H9 (cell line): ENCODE measurements around the gene SYVN1. TPM values are rescaled to one million over a fixed set of nuclear protein-coding genes. Genes with fewer than 3 reads are reported as not detected.

Experiments
- DNase-seq: peaks from one replicate; pipeline ENCODE4 v3.0.0-alpha.2; 2017
- H2AFZ ChIP-seq: one replicate; pipeline ENCODE4 v1.6.1; 2013; ENCODE audit warnings: mild to moderate bottlenecking, low read length, control low read depth, moderate library complexity
- H2AK5ac ChIP-seq: 2 replicates; pipeline ENCODE4 v1.6.1; 2013; ENCODE audit warnings: low read length, control low read depth, mixed read lengths; ENCODE audit not compliant: insufficient read length
- H2BK120ac ChIP-seq: one replicate; pipeline ENCODE4 v1.6.1; 2013; ENCODE audit warnings: low read depth, mild to moderate bottlenecking, low read length, control low read depth, inconsistent platforms; ENCODE audit not compliant: poor library complexity, severe bottlenecking
- H2BK12ac ChIP-seq: 2 replicates; pipeline ENCODE4 v1.6.1; 2013; ENCODE audit warnings: low read length, control low read depth, mixed read lengths, low read depth; ENCODE audit not compliant: insufficient read length
- H2BK15ac ChIP-seq: 2 replicates; pipeline ENCODE4 v1.6.1; 2013; ENCODE audit warnings: low read depth, low read length, control low read depth
- H2BK20ac ChIP-seq: one replicate; pipeline ENCODE4 v1.6.1; 2013; ENCODE audit warnings: low read depth, mild to moderate bottlenecking, low read length, control low read depth, inconsistent platforms; ENCODE audit not compliant: poor library complexity, severe bottlenecking
- H2BK5ac ChIP-seq: 2 replicates; pipeline ENCODE4 v1.6.1; 2013; ENCODE audit warnings: low read length, control low read depth, mixed read lengths; ENCODE audit not compliant: insufficient read length
- H3K14ac ChIP-seq: 2 replicates; pipeline ENCODE4 v1.6.1; 2013; ENCODE audit warnings: low read length, control low read depth; ENCODE audit not compliant: insufficient read depth
- H3K18ac ChIP-seq: 2 replicates; pipeline ENCODE4 v1.6.1; 2013; ENCODE audit warnings: low read depth, mild to moderate bottlenecking, mixed read lengths, low read length, control low read depth; ENCODE audit not compliant: insufficient read length
- H3K23ac ChIP-seq: 2 replicates; pipeline ENCODE4 v1.6.1; 2013; ENCODE audit warnings: low read length, control low read depth, mixed read lengths, low read depth; ENCODE audit not compliant: insufficient read length
- H3K23me2 ChIP-seq: 2 replicates; pipeline ENCODE4 v1.6.1; 2013; ENCODE audit warnings: low read depth, mild to moderate bottlenecking, mixed read lengths, low read length, control low read depth; ENCODE audit not compliant: insufficient read length, poor library complexity, severe bottlenecking
- H3K27ac ChIP-seq: 2 replicates; pipeline ENCODE4 v1.5.1; 2013; ENCODE audit warnings: low read length, control low read depth, mixed read lengths, low read depth; ENCODE audit not compliant: insufficient read length
- H3K27me3 ChIP-seq: 2 replicates; pipeline ENCODE4 v1.6.1; 2013; ENCODE audit warnings: low read length, control low read depth, inconsistent platforms; ENCODE audit not compliant: insufficient read depth
- H3K4ac ChIP-seq: 2 replicates; pipeline ENCODE4 v1.6.1; 2013; ENCODE audit warnings: low read depth, mild to moderate bottlenecking, control low read depth, inconsistent platforms, low read length, moderate library complexity
- H3K4me1 ChIP-seq: 2 replicates; pipeline ENCODE4 v1.6.1; 2013; ENCODE audit warnings: low read length, control low read depth, inconsistent platforms; ENCODE audit not compliant: insufficient read depth
- H3K4me2 ChIP-seq: 2 replicates; pipeline ENCODE4 v1.6.1; 2013; ENCODE audit warnings: low read length, control low read depth, mixed read lengths; ENCODE audit not compliant: insufficient read length, insufficient read depth
- H3K56ac ChIP-seq: 2 replicates; pipeline ENCODE4 v1.6.1; 2013; ENCODE audit warnings: low read depth, mild to moderate bottlenecking, mixed read lengths, low read length, control low read depth; ENCODE audit not compliant: insufficient read length
- H3K79me1 ChIP-seq: 2 replicates; pipeline ENCODE4 v1.6.1; 2013; ENCODE audit warnings: low read depth, mild to moderate bottlenecking, moderate library complexity, low read length, control low read depth, inconsistent platforms; ENCODE audit not compliant: insufficient read depth, poor library complexity, severe bottlenecking
- H3K79me2 ChIP-seq: 2 replicates; pipeline ENCODE4 v1.6.1; 2013; ENCODE audit warnings: low read length, control low read depth, inconsistent platforms; ENCODE audit not compliant: insufficient read depth
- H3K9ac ChIP-seq: 2 replicates; pipeline ENCODE4 v1.6.1; 2013; ENCODE audit warnings: low read length, control low read depth, mixed read lengths; ENCODE audit not compliant: insufficient read length; ENCODE audit errors: extremely low read depth
- H3K9me3 ChIP-seq: one replicate; pipeline ENCODE4 v1.6.1; 2013; ENCODE audit warnings: low read depth, low read length, inconsistent platforms; ENCODE audit not compliant: control insufficient read depth
- H3T11ph ChIP-seq: one replicate; pipeline ENCODE4 v1.6.1; 2013; ENCODE audit warnings: mild to moderate bottlenecking, low read length, control low read depth, inconsistent platforms
- H4K20me1 ChIP-seq: one replicate; pipeline ENCODE4 v1.6.1; 2013; ENCODE audit not compliant: control insufficient read depth, insufficient read length, insufficient read depth
- H4K5ac ChIP-seq: 2 replicates; pipeline ENCODE4 v1.6.1; 2013; ENCODE audit warnings: low read depth, mild to moderate bottlenecking, mixed read lengths, low read length, control low read depth; ENCODE audit not compliant: insufficient read length
- H4K8ac ChIP-seq: replicated peaks from 2 replicates; pipeline ENCODE4 v1.6.1; 2013; ENCODE audit warnings: low read length, control low read depth, mixed read lengths, low read depth; ENCODE audit not compliant: insufficient read length
- H4K91ac ChIP-seq: 2 replicates; pipeline ENCODE4 v1.6.1; 2013; ENCODE audit warnings: low read depth, mild to moderate bottlenecking, moderate library complexity, mixed read lengths, low read length, control low read depth; ENCODE audit not compliant: insufficient read length
- H3K27ac Mint-ChIP-seq, 3 experiments: 2 replicates in 2 of 3; 3 replicates in 1 of 3; pipeline ENCODE4 v1.8.0; 2020 to 2021; ENCODE audit warnings: mixed read lengths in 3 of 3, mild to moderate bottlenecking in 1 of 3, moderate library complexity in 1 of 3
- H3K27me3 Mint-ChIP-seq: 2 replicates; pipeline ENCODE4 v1.8.0; 2021; ENCODE audit warnings: low read depth, mild to moderate bottlenecking, moderate library complexity, mixed read lengths
- H3K36me3 Mint-ChIP-seq, 3 experiments: 2 replicates in 2 of 3; 3 replicates in 1 of 3; pipeline ENCODE4 v1.8.0; 2020 to 2021; ENCODE audit warnings: low read depth in 3 of 3, mixed read lengths in 3 of 3; ENCODE audit not compliant: insufficient read depth in 1 of 3
- H3K4me1 Mint-ChIP-seq, 2 experiments: 2 replicates each; pipeline ENCODE4 v1.8.0; 2020; ENCODE audit warnings: mixed read lengths in 2 of 2
- H3K4me3 Mint-ChIP-seq, 2 experiments: 2 replicates in 1 of 2; 3 replicates in 1 of 2; pipeline ENCODE4 v1.8.0; 2020 to 2021; ENCODE audit warnings: mild to moderate bottlenecking in 2 of 2, mixed read lengths in 2 of 2, moderate library complexity in 1 of 2
- H3K9me3 Mint-ChIP-seq, 2 experiments: 2 replicates in 1 of 2; 3 replicates in 1 of 2; pipeline ENCODE4 v1.8.0; 2020; ENCODE audit warnings: mild to moderate bottlenecking in 2 of 2, mixed read lengths in 2 of 2, moderate library complexity in 1 of 2
- WGBS: extraction: QIAGEN DNeasy Blood & Tissue Kit; methylation state at CpG from one replicate; pipeline ENCODE4 v1.1.7; 2013; ENCODE audit warnings: missing lambda C conversion rate, low lambda C conversion rate, mixed read lengths; ENCODE audit not compliant: insufficient read length; ENCODE audit errors: extremely low coverage; 5-methylcytosine and 5-hydroxymethylcytosine counted together
- total RNA-seq: library from RNA; stranded (reverse); gene quantifications from 2 replicates; pipeline ENCODE4 v1.2.1, GENCODE V29; 2021
- TF ChIP-seq, protein P1 (sequence below): fragments of 200-600 bp; sonication (generic); conservative IDR thresholded peaks from 3 replicates; pipeline ENCODE4 v1.8.0; 2021; ENCODE audit warnings: antibody characterized with exemption, mild to moderate bottlenecking

SYVN1 gene
- total RNA-seq, 1 experiment from 2014 or later, result 31.6 TPM

DNA sequence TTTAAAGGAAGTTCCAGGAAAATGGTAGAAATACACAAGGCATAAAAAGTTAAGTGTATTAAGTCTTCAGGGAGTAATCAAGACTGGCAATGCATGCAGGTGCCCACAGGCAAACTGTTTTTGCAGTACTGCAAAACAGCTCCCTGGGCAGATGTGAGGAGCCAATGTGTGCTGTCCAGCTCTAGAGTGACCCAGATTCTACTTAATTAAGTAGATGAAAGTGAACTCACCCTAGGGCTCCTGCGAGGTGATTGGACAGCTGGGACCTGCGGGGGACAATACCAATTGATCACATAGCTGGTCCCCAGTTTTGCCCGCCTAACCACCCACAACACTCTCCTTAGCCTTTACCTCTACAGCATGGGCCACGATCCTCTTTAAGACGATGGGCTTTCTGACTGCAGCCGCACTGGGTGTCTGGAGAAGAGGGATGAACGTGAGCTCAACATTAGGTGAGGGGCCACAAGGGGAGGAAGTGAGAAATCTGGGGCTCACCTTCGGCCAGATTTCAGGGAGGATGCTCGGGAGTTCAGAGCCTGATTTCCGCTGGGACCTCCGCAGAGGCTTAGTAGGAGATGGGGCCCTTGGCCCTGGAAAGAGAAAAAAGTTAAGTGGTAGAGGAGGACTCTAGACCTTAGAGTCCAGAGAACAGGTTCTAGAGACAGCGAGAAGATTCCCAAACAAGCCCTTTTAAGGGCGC, 51.0 kb downstream of the SYVN1 start:
- peak overlapping the region; percentile 79 for H3K4me2 ChIP-seq
- H3K23ac ChIP-seq, result no peak overlapping the region
- no peak overlapping the region for H2BK15ac ChIP-seq

More for the DNA sequence above, 51.0 kb downstream of the SYVN1 start:
- Histone ChIP-seq H3K14ac (peak overlapping the region; percentile 62; the same call in 1 of the 2 replicates), H3K9me3 (no peaks in the 10 kb centered on the region), H2BK120ac (no peak overlapping the region), H2AFZ (no peak overlapping the region), H3K79me1 (peaks cover 5% of the 10 kb centered on the region), H4K20me1 (peaks cover 3% of the 10 kb centered on the region), H3K4ac (no peak overlapping the region; the same call in 1 of the 2 replicates), H4K8ac (no peak overlapping the region), H2BK5ac (no peak overlapping the region), H3K27ac (no peak overlapping the region), H2BK12ac (no peak overlapping the region), H3K4me1 (no peaks in the 10 kb centered on the region), H3K56ac (no peak overlapping the region), H4K5ac (no peak overlapping the region), H3K23me2 (peaks cover 12% of the 10 kb centered on the region), H3K18ac (peak overlapping the region; percentile 56), H3T11ph (no peak overlapping the region), H2AK5ac (no peak overlapping the region), H2BK20ac (no peak overlapping the region), H4K91ac (no peak overlapping the region), H3K27me3 (no peaks in the 10 kb centered on the region), H3K79me2 (peaks cover 8% of the 10 kb centered on the region; the same call in 1 of the 2 replicates), H3K9ac (peak overlapping the region; percentile 93)
- peak overlapping the region; percentile 97 to 99 for H3K4me3 Mint-ChIP-seq
- TF ChIP-seq, protein P1, sequence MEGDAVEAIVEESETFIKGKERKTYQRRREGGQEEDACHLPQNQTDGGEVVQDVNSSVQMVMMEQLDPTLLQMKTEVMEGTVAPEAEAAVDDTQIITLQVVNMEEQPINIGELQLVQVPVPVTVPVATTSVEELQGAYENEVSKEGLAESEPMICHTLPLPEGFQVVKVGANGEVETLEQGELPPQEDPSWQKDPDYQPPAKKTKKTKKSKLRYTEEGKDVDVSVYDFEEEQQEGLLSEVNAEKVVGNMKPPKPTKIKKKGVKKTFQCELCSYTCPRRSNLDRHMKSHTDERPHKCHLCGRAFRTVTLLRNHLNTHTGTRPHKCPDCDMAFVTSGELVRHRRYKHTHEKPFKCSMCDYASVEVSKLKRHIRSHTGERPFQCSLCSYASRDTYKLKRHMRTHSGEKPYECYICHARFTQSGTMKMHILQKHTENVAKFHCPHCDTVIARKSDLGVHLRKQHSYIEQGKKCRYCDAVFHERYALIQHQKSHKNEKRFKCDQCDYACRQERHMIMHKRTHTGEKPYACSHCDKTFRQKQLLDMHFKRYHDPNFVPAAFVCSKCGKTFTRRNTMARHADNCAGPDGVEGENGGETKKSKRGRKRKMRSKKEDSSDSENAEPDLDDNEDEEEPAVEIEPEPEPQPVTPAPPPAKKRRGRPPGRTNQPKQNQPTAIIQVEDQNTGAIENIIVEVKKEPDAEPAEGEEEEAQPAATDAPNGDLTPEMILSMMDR, result no peak
- H3K4me1 Mint-ChIP-seq, result peaks cover 15 to 22% of the 10 kb centered on the region in 2 experiments
- H3K36me3 Mint-ChIP-seq, result peaks cover 32 to 66% (median 65%) of the 10 kb centered on the region in 3 experiments
- no peaks in the 10 kb centered on the region for H3K27me3 Mint-ChIP-seq
- WGBS, result no CpG with 5 or more reads among the region's 13 CpGs
- peak overlapping the region; percentile 98 to 100 (median 99) for H3K27ac Mint-ChIP-seq
- H3K9me3 Mint-ChIP-seq, result no peaks in the 10 kb centered on the region; a peak in 1 of 5 replicates
- no peak for DNase-seq
